Measurements from ENCODE around the gene LRTM1.

DNA sequence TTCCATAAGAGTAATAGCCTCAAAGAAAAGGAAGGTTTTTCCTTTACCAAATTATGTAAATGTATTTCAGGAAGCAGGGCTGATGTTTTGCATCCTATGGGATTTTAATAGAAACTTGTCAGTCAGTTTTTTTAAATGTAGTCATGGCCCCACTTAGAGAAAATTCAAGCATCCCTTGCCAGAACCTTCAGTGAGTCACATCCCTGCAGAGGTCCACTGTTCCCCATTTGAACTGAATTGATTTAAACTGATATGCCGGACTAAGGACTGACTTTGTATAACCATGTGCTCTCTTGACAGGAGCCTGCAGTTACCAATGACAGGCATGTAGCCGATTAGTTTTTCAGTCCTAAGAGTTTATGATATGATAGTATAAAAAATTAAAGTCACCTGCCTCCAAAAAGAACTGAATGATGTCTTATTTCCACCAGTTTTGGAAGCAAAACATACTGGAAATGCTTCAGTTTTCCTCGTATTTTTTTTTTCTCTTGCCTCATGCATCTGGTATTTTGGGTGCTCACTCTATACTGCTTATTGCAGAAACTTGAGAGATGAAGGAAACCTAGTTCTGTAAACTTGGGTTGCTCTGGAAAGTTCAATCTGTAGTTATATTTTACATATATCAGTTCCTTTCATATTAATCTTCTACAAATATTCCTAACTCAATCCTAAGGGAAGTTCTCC lies 30.7 kb downstream of the LRTM1 start:
- TF ChIP-seq FOSL1 (CRISPR knock-in tag; IDR thresholded peaks at IDR 0.05; ENCODE audit: borderline replicate concordance), result no peak
- TF ChIP-seq, protein P1, sequence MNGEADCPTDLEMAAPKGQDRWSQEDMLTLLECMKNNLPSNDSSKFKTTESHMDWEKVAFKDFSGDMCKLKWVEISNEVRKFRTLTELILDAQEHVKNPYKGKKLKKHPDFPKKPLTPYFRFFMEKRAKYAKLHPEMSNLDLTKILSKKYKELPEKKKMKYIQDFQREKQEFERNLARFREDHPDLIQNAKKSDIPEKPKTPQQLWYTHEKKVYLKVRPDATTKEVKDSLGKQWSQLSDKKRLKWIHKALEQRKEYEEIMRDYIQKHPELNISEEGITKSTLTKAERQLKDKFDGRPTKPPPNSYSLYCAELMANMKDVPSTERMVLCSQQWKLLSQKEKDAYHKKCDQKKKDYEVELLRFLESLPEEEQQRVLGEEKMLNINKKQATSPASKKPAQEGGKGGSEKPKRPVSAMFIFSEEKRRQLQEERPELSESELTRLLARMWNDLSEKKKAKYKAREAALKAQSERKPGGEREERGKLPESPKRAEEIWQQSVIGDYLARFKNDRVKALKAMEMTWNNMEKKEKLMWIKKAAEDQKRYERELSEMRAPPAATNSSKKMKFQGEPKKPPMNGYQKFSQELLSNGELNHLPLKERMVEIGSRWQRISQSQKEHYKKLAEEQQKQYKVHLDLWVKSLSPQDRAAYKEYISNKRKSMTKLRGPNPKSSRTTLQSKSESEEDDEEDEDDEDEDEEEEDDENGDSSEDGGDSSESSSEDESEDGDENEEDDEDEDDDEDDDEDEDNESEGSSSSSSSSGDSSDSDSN (CRISPR knock-in tag; IDR thresholded peaks at IDR 0.05), result no peak
- TF ChIP-seq ZNF761 (CRISPR knock-in tag; conservative IDR thresholded peaks at IDR 0.05), result no peak

Data from HepG2 (cell line).